GM20000 (cell line): ENCODE data around the gene PHLPP1.
A peak's percentile ranks its signal among the peaks of the same experiment; 100 is the strongest.

Experiments
- DNase-seq: peaks from one replicate; pipeline ENCODE4 v3.0.0; 2012; ENCODE audit warnings: low spot score
- CTCF ChIP-seq: IDR thresholded peaks from 2 replicates; pipeline ENCODE4 v1.5.1; 2012; ENCODE audit warnings: mild to moderate bottlenecking, control low read depth; ENCODE audit errors: extremely low read depth, missing control alignments

The PHLPP1 gene

GRCh38 chr18:62841405-62841804 lies 126.1 kb downstream of the PHLPP1 start:
- TF ChIP-seq CTCF, result no peak
- no peak for DNase-seq

- TF ChIP-seq CTCF, result no peak
- DNase-seq, result no peak
These were observed 127.6 kb downstream of the PHLPP1 start for GRCh38 chr18:62842898-62843297.

GRCh38 chr18:62844850-62845643 lies 129.7 kb downstream of the PHLPP1 start:
- DNase-seq, result peak; percentile 18
- TF ChIP-seq CTCF, result no peak

- no peak for TF ChIP-seq CTCF
- DNase-seq, result no peak
These were observed 131.0 kb downstream of the PHLPP1 start for GRCh38 chr18:62846313-62846712.

- DNase-seq, result no peak
- TF ChIP-seq CTCF, result no peak
These were observed 131.7 kb downstream of the PHLPP1 start for GRCh38 chr18:62847081-62847480.

GRCh38 chr18:62848946-62849345 lies 133.6 kb downstream of the PHLPP1 start:
- DNase-seq, result no peak
- TF ChIP-seq CTCF, result no peak

- DNase-seq, result no peak
- TF ChIP-seq CTCF, result no peak
These were observed 135.4 kb downstream of the PHLPP1 start for GRCh38 chr18:62850619-62851306.
